Nucleus accumbens (tissue), 56 donors: Measurements from ENCODE around the gene PAX5.
A peak's percentile ranks its signal among the peaks of the same experiment; 100 is the strongest.

ENCODE experiments used
- DNase-seq, 56 donors: peaks; one replicate each; lab custom pipeline; 2025; lab: John Stamatoyannopoulos, UW

Gene PAX5

DNA sequence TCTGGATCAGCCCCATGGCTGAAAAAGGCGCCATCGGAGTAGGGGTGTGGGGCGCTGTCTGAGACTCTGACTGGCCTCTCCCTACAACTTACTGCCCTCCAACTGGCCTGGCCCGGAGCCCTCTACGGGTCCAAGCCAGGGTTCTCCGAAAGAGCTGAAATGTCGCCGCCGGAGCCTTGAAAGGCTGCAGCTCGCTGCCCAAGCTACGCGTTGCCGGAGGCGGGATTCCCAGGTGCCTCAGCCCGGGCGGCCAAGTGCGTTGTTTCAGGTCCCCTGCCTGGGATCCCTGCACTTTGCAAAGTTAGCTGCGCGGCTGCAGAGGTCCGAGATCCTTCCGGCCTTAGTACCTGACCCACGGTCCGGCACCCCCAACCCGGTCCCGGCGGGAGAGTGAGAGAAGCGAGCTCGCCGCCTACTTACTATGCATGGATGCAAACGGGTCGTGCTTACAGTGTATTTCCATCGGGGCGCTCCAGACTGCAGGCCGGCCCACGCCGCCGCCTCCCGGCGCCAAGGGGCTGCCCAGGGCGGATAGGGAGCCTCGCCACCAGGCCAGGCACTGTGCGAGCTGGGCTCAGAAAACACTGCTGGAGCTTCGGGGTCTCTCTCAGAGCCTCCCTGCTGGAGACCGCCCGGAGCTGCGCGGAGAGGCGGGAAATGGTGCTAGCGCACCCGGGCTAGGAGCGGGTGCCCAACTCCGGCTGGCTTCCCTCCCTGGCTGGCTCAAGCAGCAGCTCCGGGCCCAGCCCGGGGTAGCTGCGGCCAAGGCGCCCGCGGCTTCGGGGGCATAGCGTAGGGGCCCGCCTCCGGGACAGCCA is 7.7 kb downstream of the PAX5 start:
- DNase-seq, result no peak

GRCh38 chr9:37025823-37026112 is 8.3 kb downstream of the PAX5 start:
- DNase-seq, result no peak

GRCh38 chr9:37025071-37025822 is 8.8 kb downstream of the PAX5 start:
- DNase-seq, result no peak

GRCh38 chr9:37017546-37017945 is 16.5 kb downstream of the PAX5 start:
- no peak for DNase-seq

DNA sequence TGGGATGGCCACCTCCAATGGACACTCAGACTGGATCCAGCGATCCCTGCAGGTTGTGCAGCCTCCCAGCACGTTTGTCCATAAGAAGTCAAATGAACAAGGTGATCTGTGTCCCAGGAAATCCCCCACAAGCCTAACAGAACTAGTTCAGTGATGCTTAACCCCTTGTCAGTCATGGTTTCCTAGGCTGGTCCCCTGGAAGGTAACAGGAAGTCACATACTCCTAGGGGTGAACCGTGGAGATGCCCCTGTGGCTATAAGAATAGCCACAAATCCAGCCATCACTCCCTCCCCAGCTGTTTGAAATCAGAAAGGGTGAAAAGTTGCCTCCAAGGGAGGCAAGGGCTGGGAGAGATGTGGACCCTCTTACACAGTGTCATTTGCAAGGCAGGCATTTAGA is 22.5 kb downstream of the PAX5 start:
- DNase-seq, result no peak

DNA sequence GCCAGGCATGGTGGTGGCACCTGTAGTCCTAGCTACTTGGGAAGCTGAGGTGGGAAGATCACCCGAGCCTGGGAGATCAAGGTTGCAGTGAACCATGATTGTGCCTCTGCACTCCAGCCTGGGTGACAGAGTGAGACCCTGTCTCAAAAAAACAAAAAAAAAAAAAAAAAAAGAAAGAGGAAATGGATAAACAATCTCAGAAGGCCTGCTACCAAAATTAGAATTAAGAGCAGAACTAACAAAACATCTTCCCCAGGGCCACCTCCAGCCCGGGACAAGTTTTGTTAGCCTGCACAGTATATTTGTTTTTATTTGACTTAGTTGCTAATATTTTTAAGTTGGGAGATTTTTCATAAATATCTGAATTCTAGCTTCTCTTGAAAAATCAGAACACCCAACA is 23.1 kb downstream of the PAX5 start:
- no peak for DNase-seq

DNA sequence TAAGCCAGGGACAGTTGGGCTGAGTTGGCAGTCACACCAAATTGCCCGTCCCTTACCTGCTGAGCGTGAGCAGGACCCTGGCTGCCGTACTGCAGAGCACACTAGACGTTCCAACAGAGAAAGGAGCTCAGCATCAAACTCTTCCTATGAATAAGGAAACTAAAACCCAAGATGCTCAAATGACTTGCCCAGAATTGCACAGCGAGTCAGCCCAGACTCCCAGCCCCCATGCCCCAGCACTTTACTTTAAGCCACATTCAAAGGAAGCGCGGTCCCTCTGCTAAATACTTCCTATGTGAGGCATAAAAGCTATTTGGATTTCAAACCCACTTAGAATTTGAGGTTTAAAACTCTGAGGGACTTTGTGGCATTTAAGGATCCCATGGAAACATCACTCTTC is 23.9 kb downstream of the PAX5 start:
- no peak for DNase-seq

- no peak for DNase-seq
Observed at GRCh38 chr9:37007295-37007694, 26.8 kb downstream of the PAX5 start.

GRCh38 chr9:37005517-37006140 is 28.4 kb downstream of the PAX5 start:
- DNase-seq, result no peak

- DNase-seq, result no peak
Observed at GRCh38 chr9:37004424-37004935, 29.6 kb downstream of the PAX5 start.

GRCh38 chr9:37002413-37003217 is 31.5 kb downstream of the PAX5 start:
- no peak for DNase-seq

GRCh38 chr9:37002036-37002412 is 32.0 kb downstream of the PAX5 start:
- no peak for DNase-seq

DNA sequence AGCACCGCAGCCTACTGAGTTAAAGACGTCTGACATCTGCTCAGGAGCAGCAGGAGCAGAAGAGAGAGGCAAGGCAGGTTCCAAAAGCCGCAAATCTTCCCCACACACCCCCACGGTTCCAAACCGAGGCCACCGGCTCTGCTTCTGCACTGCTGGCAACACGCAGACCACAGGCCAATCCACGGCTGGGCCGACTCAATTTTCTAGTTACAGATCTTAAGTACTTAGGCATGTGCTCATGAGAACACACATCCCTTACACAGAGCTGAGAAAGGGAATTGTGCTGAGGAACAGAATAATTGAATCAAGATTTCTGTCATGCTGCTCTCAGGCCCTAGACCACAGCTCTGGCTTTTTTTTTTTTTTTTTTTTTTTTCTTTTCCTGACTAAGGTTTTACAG is 32.6 kb downstream of the PAX5 start:
- no peak for DNase-seq

DNA sequence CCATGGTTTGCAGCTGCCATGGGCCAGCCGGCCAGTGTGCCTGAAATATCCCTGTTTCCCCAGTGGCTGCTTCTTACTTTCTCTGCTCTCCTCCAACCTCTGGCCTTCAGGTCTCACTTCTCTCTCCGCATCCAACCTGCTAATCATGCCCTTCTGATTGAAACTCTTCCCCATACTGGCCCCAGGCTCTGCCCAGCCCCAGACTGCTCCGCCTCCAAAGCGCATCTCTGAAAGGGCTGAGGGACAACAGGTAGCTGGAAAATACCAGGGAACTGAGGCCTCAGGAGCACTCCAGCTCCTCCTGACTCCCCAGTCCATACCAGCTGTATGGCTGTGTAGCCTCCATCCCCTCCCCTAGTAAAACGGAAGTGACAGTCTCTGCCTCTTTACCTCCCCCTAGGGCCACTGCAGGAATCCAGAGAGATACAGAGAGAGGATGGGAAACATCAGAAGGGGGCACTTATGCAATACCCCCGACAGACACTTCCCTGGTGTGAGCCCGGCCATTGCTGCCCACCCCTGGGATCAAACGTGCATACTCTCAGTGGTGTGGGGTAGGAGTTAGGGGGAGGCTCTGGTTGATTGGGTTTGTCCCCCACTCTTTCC is 34.2 kb downstream of the PAX5 start:
- no peak for DNase-seq

DNA sequence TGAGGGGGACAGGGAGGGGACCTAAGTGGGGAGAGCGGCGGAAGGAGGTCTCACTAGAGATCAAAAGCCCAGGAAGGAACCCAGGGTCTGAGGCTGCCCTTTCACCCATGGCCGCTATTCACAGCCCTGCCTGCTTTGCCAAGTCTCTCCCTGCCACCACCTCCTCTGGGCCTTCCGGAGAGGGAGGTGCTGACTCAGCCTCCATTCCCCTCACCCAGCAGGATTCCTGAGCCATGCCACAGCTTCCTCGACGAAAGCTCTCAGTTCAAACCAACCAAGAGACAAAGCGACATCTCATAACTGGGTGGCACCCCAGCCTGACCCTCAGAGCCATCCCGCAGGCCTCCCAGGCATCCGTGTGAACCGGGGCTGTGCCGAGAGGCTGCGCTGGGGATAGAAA is 36.7 kb downstream of the PAX5 start:
- no peak for DNase-seq

DNA sequence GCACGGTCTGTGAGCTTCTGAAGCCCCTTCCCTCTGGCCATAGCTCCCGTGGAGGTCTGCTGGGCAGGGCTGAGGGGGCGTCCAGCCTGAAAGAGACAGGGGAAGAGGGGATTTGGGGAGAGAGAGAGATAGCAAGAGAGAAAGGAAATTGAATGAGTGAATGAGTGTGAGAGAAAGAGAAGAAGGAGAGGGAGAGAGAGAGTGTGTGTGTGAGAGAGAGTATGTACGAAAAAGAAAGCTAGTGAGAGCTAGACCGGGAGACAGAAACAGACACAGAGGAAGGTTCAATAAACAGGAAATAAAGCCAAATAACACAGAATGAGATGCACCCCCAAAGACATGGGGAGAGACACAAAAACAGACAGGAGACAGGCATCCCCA is 37.4 kb downstream of the PAX5 start:
- no peak for DNase-seq

DNA sequence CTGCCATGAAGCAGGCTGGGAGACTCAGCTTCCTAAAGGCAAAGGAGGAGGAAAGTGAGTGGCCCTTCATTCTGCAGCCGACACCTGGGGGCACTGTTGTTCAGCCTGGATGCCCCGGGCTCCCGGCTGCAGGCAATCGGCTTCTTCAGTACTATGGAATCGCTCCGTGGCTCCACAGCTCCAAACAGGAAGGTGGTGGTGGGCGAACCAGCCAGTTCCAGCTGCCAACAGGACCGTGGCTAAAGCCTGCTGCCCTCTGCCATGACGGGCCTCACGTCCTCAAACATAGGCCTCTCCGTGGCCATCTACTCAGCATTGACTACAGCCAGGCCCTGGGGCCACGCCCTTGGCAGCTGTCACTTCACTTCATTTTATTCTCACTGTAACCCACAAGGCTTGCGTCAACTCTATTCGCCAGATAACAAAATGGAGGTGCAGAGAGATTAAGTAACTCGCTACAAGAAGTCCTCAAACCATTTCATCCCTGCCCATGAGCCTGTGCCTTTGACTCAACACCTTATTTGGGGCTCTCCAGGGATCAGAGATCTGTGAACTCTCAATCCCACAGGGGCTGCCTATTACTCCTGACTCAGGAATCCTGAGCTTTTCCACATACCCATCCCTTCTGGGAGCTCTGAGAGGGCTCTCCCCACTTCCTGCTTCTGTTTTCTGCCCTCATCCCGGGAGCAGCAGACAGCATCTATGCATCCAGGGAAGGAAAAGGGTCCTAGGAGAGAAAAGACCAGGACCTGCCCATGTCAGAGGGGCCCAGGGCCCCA is 38.0 kb downstream of the PAX5 start:
- DNase-seq, result peak in 21 of 56 donors; percentile 2 to 42 (median 9)

- DNase-seq, result no peak
Observed at GRCh38 chr9:36993933-36994764, 39.9 kb downstream of the PAX5 start.
